Measurements from ENCODE around the gene MAGI1.

- TF ChIP-seq GATA2 (IDR thresholded peaks at IDR 0.05; ENCODE audit: low read depth, low read length) (no peak), GATA3 (IDR thresholded peaks at IDR 0.05; ENCODE audit: low read depth, low read length) (no peak)
Observed at GRCh38 chr3:66048051-66048395, 9.3 kb upstream of the MAGI1 start.

Measured in SH-SY5Y (cell line).